Ishikawa (cell line): ENCODE data around the gene HAUS7.

ENCODE experiments used
- CEBPB ChIP-seq: IDR thresholded peaks from 2 replicates; pipeline ENCODE4 v1.6.1; 2012
- EGR1 ChIP-seq: IDR thresholded peaks from 2 replicates; pipeline ENCODE4 v1.6.1; 2012
- FOXM1 ChIP-seq: IDR thresholded peaks from 2 replicates; pipeline ENCODE4 v1.6.1; 2012; ENCODE audit warnings: low read depth, borderline replicate concordance
- RAD21 ChIP-seq: IDR thresholded peaks from 2 replicates; pipeline ENCODE4 v1.6.1; 2012; ENCODE audit warnings: low read depth
- REST ChIP-seq: IDR thresholded peaks from 2 replicates; pipeline ENCODE4 v1.6.1; 2012; ENCODE audit warnings: low read depth, mild to moderate bottlenecking
- TEAD4 ChIP-seq: IDR thresholded peaks from 2 replicates; pipeline ENCODE4 v1.6.1; 2012
- TF ChIP-seq, protein P1 (sequence below): IDR thresholded peaks from 2 replicates; pipeline ENCODE4 v1.6.1; 2012

- TF ChIP-seq EGR1, result no peak
- TF ChIP-seq REST, result no peak
- TF ChIP-seq RAD21, result peak; percentile 62
- TF ChIP-seq CEBPB, result no peak
- TF ChIP-seq TEAD4, result no peak
- TF ChIP-seq, protein P1, sequence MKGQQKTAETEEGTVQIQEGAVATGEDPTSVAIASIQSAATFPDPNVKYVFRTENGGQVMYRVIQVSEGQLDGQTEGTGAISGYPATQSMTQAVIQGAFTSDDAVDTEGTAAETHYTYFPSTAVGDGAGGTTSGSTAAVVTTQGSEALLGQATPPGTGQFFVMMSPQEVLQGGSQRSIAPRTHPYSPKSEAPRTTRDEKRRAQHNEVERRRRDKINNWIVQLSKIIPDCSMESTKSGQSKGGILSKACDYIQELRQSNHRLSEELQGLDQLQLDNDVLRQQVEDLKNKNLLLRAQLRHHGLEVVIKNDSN, result no peak
- no peak for TF ChIP-seq FOXM1
These were observed 31.8 kb downstream of the HAUS7 start for GRCh38 chrX:153438532-153438931.
